GM21529 (cell line): ENCODE measurements around the gene MAP7D3.
A peak's percentile ranks its signal among the peaks of the same experiment; 100 is the strongest.
"Not testable (repeated sequence)": the region's sequence is repeated elsewhere in the genome, so short reads cannot be mapped to it uniquely, and the experiment has no call there.

Experiments
- ATAC-seq: cut with Tn5 transposase; IDR thresholded peaks from one replicate; pipeline ENCODE4 v1.9.1; 2021; ENCODE audit not compliant: unreplicated experiment

MAP7D3 gene

DNA sequence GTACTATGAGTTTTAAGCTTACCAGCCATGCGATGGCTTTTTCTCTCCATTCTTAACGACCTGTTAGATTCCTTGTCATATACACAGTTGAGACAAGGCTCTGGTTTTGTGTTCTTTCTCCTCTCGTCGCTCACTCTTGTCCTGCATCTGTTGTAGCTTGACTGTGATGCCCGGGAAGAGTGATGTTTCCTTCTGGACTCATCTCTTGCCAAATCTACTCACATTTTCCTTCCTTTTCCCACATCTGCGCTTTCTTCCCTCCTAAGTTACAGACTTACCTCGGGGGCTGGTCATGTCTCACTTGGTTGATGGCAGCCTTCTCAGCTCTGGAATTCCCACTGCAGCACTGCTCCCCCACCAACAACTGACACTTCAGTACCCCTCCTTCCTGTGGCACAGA is 4.8 kb upstream of the MAP7D3 start:
- no peak for ATAC-seq

DNA sequence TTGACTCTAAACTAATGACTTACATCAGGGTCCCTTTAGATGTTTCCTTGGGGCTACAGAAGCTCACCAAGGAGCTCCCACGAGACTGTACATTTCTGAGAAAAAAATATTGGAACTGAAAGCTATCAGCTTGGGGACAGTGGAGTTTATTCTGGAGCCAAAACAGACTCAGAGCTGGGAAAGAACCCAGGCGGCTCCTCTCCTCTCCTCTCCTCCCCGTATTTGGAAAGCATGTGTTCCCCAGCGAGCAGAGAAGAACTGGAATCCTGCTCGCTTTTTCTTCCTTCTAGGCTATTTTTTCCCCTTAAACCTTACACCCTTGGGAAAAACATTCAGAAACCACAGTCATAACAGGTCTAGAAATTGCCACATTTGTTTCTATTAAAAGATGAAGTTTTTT is 4.3 kb upstream of the MAP7D3 start:
- ATAC-seq = no peak

DNA sequence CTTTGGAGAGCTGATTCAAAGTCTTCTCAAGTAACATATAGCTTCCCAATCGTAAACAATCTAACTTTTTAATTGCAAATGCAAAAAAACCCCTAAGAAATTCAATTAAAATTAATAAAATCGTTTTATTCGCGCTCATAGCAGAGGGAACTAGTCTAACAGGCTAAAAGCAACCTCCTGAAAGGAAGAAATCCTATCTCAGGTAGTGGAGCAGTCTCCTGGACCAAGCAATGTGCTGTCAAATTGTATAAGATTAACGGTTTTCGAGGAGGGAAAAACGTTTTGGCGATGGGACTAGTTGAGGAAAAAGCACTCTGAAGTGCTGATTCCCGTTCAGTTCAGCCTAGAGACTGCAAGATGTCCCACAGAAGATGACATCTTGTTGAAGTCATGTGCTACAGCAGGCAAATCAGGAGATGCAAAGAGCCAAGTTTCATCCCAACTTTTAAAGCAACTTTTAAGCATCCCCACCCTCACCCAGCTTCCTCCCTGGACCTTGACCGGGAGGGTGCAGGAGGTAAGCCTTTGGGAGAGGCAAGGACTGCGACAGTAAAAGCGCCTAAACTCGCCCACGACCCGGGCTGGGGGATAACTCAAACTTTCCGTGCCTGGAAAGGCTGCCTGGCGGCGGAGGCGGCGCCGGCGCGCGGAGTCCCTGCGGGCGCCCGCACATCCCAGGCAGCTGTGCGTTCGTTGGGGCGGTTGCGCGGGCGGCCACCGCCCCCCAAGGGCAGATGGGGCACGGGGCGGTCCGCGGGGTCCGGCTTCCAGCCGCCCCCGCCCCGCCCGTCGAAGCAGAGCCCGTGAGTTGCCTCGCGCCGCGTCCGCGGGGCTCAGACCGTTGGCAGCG is 784 bp downstream of the MAP7D3 start:
- peak; percentile 36 for ATAC-seq

DNA sequence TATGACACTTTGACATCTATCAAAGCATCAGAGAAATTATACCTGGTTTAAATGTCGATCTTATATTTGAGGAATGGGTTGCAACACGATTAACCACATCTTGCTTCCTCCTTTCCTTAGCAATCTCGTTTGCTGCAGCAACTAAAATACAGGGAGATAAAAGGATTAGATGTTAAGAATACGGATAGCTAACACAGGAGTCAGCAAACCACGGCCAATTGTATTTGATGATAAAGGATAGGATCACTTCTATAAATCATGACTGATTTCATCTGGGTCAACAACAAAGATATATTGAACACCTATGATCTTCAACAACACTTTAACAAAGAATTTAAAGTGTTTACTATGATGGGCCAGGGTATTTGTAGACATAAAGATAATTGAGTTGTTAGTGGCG is 5.0 kb downstream of the MAP7D3 start:
- no peak for ATAC-seq

DNA sequence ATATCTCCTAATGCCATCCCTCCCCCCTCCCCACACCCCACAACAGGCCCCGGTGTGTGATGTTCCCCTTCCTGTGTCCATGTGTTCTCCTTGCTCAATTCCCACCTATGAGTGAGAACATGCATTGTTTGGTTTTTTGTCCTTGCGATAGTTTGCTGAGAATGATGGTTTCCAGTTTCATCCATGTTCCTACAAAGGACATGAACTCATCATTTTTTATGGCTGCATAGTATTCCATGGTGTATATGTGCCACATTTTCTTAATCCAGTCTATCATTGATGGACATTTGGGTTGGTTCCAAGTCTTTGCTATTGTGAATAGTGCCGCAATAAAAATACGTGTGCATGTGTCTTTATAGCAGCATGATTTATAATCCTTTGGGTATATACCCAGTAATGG is 13.4 kb downstream of the MAP7D3 start:
- not testable (repeated sequence) for ATAC-seq

DNA sequence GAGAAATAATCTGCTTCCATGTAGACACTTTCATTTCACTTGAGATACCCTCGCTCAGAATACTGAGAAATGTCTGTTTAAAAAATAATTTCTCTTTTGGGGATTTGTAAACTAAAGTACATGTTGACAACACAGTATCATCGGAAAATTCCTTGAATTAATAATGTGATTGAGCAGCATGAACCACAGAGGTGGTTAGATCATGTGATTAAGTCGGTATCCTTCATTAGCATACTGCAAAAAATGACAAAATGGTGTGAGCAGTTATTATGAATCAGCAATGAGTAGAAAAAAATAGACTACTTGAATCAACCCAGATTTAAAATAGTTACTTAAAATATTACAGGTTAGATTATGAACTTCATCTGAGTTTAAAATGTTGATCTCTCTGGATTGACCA is 14.1 kb downstream of the MAP7D3 start:
- no peak for ATAC-seq

DNA sequence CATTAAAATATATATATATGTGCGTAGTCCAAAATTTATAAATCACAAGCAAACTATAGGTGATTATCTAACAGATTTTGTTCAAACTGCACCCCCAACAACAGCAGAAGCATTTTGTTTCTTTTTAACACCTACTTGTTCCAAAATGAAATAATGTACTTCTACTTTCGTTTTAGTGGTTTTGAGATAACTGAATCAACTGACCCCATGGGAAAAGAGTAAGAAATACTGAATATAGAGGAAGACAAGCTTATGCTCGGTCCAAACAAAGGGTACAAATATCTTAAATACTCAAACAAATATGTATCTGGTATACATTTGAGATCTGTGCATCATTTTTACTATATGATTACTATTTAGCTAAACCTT is 22.4 kb downstream of the MAP7D3 start:
- ATAC-seq = peak; percentile 50

DNA sequence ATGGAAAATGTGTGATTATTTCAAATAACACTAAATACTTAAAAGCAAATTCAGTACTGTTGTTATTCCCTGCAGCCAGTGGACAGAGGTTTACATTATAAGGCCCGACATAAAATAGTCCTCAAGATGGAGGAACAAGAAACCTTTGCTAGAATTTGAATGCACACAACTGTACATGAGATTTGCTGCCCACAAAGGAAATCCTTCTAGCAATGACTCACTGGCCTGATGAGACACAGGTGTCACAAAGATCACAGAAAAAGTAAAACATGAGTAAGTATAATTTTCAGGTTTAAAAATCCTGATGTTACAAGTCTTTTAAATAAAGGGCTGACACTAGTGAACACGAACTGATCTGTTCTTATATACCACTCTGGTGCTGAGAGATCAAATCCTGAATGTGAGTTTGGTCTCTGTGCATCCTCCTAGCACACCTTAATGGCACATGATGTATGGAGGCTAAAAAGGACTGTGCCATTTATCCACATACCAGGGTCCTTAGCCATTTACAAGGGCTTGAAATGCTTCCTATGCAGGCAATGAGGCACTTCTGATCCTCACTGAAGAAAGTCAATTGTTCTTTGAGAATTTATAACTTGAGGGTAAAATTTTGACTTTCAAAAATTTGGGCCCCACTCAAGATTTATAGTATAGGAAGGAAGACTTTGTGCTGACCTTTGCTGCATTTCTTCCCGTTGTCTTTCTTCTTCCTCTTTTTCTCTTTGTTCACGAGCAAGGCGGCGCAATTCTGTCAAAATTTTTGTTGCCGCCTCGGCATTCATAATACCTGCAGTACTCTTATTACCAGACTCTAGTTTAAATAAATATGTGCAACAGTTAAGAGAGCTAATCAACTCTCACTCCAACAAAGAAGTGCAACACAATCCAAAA is 23.0 kb downstream of the MAP7D3 start:
- peak; percentile 66 for ATAC-seq

DNA sequence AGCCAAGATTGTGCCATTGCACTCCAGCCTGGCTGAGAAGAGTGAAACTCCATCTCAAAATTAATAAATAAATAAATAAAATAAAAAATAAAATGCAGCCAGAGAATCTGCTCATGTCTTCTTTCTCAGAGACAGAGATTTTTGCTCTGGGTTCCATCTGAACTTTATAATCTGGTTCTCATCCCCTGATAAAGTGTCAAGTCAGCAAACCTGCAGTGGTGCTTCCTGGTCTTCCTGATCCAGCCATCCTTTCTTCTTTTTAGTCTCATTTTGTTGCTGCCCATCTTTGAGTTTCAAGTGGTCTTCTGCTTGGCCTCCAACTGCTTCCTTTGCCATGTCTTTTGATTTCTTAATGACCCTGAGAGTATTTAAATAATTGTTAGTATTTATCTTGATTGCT is 24.1 kb downstream of the MAP7D3 start:
- no peak for ATAC-seq

DNA sequence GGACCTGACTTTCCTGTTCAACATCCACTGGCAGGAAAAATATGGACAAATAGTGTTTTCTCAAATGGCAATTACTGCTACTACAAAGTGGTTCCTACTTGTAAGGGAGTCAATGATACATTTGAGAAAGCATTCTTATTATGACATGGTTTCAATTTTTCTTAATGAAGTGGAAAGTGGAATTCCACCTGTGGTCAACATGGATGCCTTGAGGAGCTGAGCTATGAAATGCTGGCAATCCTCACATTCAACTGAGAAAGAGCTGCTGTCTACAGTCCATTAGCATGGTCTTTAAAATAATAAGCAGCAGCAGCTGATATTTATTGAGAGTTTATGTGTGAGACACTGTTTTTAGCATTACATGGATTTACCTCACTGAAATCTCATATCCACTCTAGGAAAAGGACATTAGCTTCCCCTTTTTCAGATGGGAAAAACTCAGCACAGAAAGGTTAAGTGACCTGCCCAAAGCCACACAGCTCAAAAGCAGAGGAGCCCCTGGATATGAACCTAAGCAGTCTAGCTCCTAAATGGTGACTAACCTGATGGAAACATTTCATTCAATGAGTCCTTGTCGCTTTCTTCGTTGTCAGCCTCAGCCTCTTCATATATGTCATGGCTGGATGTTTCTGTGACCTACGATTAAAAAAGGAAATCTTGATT is 29.2 kb downstream of the MAP7D3 start:
- no peak for ATAC-seq

DNA sequence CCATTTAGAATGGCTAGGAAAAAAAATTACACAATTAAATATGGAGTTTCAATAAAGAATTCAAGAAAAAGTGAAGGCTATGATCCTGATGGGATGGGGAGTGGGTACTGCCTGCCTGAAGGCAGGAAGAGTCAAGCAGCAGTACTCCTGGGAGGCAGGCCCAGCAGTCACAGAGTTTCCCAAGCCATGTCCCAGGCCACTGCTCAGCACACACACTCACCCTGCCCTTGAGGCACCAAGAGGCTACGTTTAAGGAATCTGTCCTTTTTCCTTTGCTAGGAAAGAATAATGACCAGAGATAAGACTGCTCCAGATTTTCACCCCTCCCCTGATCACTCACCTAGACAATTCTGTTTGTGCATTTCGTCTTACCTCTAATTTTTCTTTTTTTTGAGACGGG is 30.2 kb downstream of the MAP7D3 start:
- ATAC-seq = no peak

DNA sequence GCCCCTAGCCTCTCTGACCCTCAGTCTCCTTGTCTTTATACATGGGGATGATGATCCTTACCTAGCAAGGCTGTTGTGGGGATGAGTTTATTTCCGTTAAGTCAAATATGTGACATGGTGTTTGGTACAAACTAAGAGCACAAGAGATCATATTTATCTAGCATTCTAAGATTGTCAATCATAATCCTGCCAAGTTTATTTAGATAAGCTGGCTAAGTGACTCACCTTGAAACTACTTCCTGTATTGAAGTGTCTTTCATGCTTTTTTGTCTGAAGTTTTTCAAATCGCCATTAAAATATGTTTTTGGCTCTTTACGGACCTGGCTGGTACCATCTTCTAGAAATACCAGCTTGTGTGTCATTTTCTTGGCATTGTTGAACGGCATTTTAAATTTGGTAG is 30.7 kb downstream of the MAP7D3 start:
- ATAC-seq = no peak

DNA sequence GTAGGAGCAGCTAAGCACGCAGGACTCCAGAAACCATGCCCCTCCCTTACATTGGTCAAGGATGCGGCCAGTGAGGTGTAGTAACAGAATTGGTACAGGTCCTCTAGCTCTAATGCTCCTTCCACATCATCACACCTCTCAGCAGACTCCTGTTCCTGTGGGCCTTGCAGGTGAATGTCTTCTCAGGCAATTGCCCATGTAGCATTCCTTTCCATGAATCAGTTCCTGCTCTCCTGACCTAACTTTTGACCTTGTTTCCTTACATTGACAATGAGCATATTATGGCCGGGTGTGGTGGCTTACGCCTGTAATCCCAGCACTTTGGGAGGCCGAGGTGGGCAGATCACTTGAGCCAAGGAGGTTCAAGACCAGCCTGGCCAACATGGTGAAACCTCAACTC is 31.3 kb downstream of the MAP7D3 start:
- no peak for ATAC-seq

DNA sequence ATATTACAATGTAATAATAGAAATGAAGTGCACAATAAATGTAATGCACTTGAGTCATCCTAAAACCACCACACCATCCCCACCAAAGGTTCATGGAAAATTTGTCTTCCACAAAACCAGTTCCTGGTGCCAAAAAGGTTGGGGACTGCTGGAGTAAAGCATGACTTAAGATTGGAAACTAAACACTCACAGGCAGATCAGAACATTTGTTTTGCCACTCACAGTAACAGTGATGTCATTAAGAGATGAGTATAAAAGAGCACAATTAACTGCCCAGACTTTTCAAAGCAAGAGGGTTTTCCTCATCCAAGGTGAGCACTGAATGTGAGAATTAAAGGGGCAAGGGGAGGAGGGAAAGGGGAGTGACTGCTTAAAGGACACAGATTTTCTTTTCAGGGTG is 35.6 kb downstream of the MAP7D3 start:
- no peak for ATAC-seq

DNA sequence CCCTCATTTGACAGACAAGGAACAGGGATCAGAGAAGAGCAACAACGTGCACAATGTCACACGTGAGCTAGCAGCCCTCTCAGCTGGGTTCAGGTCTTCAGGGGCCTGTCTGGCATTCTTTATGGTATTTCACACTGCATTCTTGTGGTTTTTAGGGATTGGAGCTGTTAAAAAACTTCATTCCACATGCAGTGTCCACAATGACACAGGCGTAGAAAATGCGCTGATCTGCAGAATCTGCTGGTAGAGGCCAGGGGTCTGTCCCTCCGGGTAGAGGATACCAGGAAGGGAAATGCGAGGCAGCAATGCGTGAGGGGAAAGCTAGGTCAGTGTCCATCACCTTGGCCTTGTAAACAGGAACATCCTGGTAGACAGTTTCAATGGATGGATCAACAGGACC is 36.6 kb downstream of the MAP7D3 start:
- no peak for ATAC-seq

DNA sequence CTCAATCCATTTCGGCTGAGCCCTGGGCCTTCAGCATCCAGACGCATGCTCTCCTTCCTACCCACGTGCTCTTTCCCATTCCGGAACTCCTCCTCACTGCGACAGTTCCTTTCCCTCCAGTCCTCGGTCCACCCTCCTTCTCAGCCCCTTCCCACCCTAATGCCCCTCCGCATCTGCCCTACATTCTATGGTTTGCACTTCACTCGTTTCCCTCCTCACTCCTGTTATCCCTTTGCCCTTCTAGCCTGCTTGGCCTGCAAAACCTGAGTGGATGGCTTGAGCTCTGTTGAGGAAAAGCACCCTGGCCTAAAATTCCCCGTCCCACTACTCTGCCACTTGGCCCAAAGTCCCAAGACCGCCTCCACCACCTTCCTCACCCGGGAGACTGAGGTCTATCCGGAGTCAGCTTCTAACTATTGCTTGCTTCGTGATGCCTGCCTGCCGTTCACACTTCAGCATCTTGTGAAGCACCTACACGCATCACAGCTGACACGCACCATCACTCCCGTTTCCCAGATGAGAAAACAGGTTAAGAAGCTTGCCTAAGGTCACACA is 38.6 kb downstream of the MAP7D3 start:
- no peak for ATAC-seq

DNA sequence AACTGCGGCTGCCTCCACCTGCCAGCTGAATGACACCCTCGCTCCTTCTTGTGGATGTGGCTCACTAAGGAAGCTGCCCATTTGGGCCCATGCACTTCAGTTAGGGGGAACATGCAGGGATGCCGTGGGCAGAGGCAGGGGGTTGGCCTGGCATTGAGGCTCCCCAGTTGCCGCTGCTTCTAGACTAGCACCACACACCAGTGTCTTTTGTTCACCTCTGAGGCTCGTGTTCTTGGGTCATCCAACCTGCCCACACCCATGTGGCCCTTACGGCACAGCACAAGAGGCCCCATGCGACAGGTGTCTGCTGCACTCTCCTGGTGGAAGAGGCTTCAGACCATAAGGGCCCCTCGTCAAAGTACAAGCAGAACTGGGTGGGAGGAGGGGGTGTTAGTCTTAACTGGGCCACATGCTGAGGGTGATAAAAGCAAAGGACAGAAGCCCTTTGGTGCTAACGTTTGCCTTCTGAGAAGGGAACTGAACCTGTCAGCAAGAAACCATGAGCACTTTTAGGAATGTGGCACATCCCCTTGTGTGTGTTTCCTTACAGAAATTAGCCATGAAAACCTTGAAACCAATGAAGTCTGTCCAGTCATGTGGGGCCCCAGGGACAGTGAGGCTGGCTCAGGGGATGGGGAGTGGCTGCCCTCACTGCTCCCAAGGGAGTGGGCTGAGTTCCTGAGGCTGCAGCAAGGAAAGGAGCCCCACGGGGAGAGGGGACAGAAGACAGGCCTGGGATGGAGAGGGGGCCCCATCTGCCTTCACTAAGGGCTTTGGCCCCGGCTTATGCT is 39.2 kb downstream of the MAP7D3 start:
- no peak for ATAC-seq

DNA sequence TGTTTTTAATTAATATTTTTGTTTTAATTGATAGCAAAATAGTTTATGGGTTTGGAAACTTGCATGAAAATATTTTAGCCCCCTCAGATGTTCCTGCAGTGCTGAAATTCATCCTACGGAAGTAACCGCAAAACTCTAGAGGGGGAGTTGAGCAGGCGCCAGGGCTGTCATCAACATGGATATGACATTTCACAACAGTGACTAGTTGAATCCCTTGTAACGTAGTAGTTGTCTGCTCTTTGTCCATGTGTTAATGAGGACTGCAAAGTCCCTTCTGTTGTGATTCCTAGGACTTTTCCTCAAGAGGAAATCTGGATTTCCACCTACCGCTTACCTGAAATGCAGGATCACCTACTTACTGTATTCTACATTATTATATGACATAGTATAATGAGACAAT is 40.4 kb downstream of the MAP7D3 start:
- ATAC-seq = no peak

DNA sequence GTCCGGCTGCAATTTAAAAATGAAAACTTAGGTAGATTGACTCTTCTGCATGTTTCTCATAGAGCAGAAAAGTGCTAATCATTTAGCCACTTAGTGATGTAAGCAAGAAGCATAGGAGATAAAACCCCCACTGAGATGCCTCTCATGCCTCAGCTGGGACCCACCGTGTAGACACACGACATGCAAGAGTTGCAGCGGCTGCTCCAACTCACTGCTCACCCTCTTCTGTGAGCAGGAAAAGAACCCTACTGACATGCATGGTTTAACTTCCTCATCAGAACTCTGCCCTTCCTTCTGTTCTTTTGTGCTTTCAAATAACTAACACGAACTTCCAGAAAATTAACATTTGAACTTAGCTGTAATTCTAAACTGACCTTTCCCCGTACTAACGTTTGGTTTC is 41.0 kb downstream of the MAP7D3 start:
- no peak for ATAC-seq

DNA sequence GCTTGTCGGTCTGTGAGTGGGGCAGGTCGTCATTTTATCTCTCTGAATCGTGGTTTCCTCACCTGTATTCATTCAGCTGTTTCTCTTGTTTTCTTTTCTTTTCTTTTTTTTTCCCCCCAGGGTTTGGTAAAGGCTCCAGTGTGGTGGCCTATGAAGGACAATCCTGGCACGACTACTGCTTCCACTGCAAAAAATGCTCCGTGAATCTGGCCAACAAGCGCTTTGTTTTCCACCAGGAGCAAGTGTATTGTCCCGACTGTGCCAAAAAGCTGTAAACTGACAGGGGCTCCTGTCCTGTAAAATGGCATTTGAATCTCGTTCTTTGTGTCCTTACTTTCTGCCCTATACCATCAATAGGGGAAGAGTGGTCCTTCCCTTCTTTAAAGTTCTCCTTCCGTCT is 41.4 kb downstream of the MAP7D3 start:
- no peak for ATAC-seq
